WTC11 (cell line): ENCODE data around the gene RNF214. TPM values are rescaled to one million over a fixed set of nuclear protein-coding genes. Genes with fewer than 3 reads are reported as not detected.

ENCODE experiments used
- ATAC-seq: fragments of 200-7000 bp; cut with Tn5 transposase; 2 replicates; pipeline ENCODE4 v1.10.0; 2021; ENCODE audit warnings: mild to moderate bottlenecking, moderate library complexity
- CTCF ChIA-PET: fragments of 300-600 bp; sonication (Branson Sonifier 250); formaldehyde crosslinking; loops from one replicate; lab custom pipeline; 2021; ENCODE audit warnings: antibody characterized with exemption; lab: Charles Lee
- POLR2A ChIA-PET: fragments of 350-600 bp; sonication (Branson Sonifier 250); formaldehyde crosslinking; loops from one replicate; lab custom pipeline; 2021; ENCODE audit warnings: antibody characterized with exemption; lab: Charles Lee
- DNase-seq: peaks from one replicate; pipeline ENCODE4 v3.0.0; 2021; ENCODE audit warnings: low spot score
- H3K27ac Mint-ChIP-seq: 2 replicates; pipeline ENCODE4 v1.8.0; 2021; ENCODE audit warnings: mixed read lengths
- H3K27me3 Mint-ChIP-seq: 2 replicates; pipeline ENCODE4 v1.8.0; 2021; ENCODE audit warnings: low read depth, mild to moderate bottlenecking, moderate library complexity, mixed read lengths
- H3K36me3 Mint-ChIP-seq: 2 replicates; pipeline ENCODE4 v1.8.0; 2021; ENCODE audit warnings: mixed read lengths
- H3K4me1 Mint-ChIP-seq: 2 replicates; pipeline ENCODE4 v1.8.0; 2022; ENCODE audit warnings: mixed read lengths
- H3K4me3 Mint-ChIP-seq: 2 replicates; pipeline ENCODE4 v1.8.0; 2021; ENCODE audit warnings: mild to moderate bottlenecking, moderate library complexity, mixed read lengths
- H3K9me3 Mint-ChIP-seq: 2 replicates; pipeline ENCODE4 v1.8.0; 2021; ENCODE audit warnings: mixed read lengths
- ATF6 ChIP-seq: sonication (generic); formaldehyde crosslinking; IDR thresholded peaks from 2 replicates; pipeline ENCODE4 v1.8.1; 2023; ENCODE audit warnings: mild to moderate bottlenecking, missing genetic modification reagents
- CBFB ChIP-seq: sonication (generic); formaldehyde crosslinking; IDR thresholded peaks from 2 replicates; pipeline ENCODE4 v1.8.1; 2022; ENCODE audit warnings: mild to moderate bottlenecking, low read depth, missing genetic modification reagents
- CREB1 ChIP-seq: sonication (generic); formaldehyde crosslinking; IDR thresholded peaks from 2 replicates; pipeline ENCODE4 v1.8.0; 2023; ENCODE audit warnings: mild to moderate bottlenecking, missing genetic modification reagents
- CREM ChIP-seq: sonication (generic); formaldehyde crosslinking; IDR thresholded peaks from 2 replicates; pipeline ENCODE4 v1.8.1; 2022; ENCODE audit warnings: mild to moderate bottlenecking, missing genetic modification reagents, moderate library complexity
- E2F5 ChIP-seq: sonication (generic); formaldehyde crosslinking; IDR thresholded peaks from 2 replicates; pipeline ENCODE4 v1.8.1; 2022; ENCODE audit warnings: mild to moderate bottlenecking, moderate library complexity, missing genetic modification reagents
- JAZF1 ChIP-seq: fragments of 250-450 bp; sonication (Bioruptor Pico); IDR thresholded peaks from 2 replicates; pipeline ENCODE4 v1.9.0; 2021; ENCODE audit warnings: moderate library complexity, mild to moderate bottlenecking, inconsistent platforms
- JUN ChIP-seq: sonication (generic); formaldehyde crosslinking; IDR thresholded peaks from 2 replicates; pipeline ENCODE4 v1.8.0; 2023; ENCODE audit warnings: mild to moderate bottlenecking, missing genetic modification reagents
- KAT7 ChIP-seq: sonication (generic); formaldehyde crosslinking; IDR thresholded peaks from 2 replicates; pipeline ENCODE4 v1.8.1; 2023; ENCODE audit warnings: missing genetic modification reagents, mild to moderate bottlenecking, borderline replicate concordance
- NR2C2 ChIP-seq: sonication (generic); formaldehyde crosslinking; IDR thresholded peaks from 2 replicates; pipeline ENCODE4 v1.8.0; 2022; ENCODE audit warnings: mild to moderate bottlenecking, missing genetic modification reagents
- PRDM15 ChIP-seq: sonication (generic); formaldehyde crosslinking; IDR thresholded peaks from 2 replicates; pipeline ENCODE4 v1.8.0; 2022; ENCODE audit warnings: missing genetic modification reagents
- PREB ChIP-seq: sonication (generic); formaldehyde crosslinking; IDR thresholded peaks from 2 replicates; pipeline ENCODE4 v1.8.1; 2022; ENCODE audit warnings: mild to moderate bottlenecking, missing genetic modification reagents, moderate library complexity, borderline replicate concordance
- STAT6 ChIP-seq: sonication (generic); formaldehyde crosslinking; conservative IDR thresholded peaks from 2 replicates; pipeline ENCODE4 v1.8.1; 2023; ENCODE audit warnings: mild to moderate bottlenecking, low read depth, missing genetic modification reagents, moderate library complexity
- TCF7 ChIP-seq: sonication (generic); formaldehyde crosslinking; IDR thresholded peaks from 2 replicates; pipeline ENCODE4 v1.8.0; 2022; ENCODE audit warnings: mild to moderate bottlenecking, low read depth, missing genetic modification reagents, moderate library complexity
- USF2 ChIP-seq: sonication (generic); formaldehyde crosslinking; IDR thresholded peaks from 2 replicates; pipeline ENCODE4 v1.8.1; 2023; ENCODE audit warnings: mild to moderate bottlenecking, missing genetic modification reagents, moderate library complexity
- ZBTB43 ChIP-seq: sonication (generic); formaldehyde crosslinking; IDR thresholded peaks from 2 replicates; pipeline ENCODE4 v1.8.1; 2023; ENCODE audit warnings: mild to moderate bottlenecking, missing genetic modification reagents
- ZMAT4 ChIP-seq: fragments of 250-450 bp; sonication (Bioruptor Pico); IDR thresholded peaks from 2 replicates; pipeline ENCODE4 v1.9.0; 2021; ENCODE audit warnings: mild to moderate bottlenecking
- ZNF219 ChIP-seq: sonication (generic); formaldehyde crosslinking; IDR thresholded peaks from 2 replicates; pipeline ENCODE4 v1.8.0; 2023; ENCODE audit warnings: missing genetic modification reagents, mild to moderate bottlenecking, borderline replicate concordance
- ZNF396 ChIP-seq: fragments of 250-450 bp; sonication (Bioruptor Pico); IDR thresholded peaks from 2 replicates; pipeline ENCODE4 v1.8.0; 2021; ENCODE audit warnings: mild to moderate bottlenecking, moderate library complexity, borderline replicate concordance
- total RNA-seq: library from RNA; stranded (reverse); gene quantifications from 3 replicates; pipeline ENCODE4 v1.2.3, GENCODE V29; 2021

RNF214 gene
- total RNA-seq, 1 experiment from 2014 or later = 35.4 TPM

- TF ChIP-seq PRDM15 (CRISPR knock-in tag) (no peak), KAT7 (CRISPR knock-in tag) (no peak), PREB (no peak), NR2C2 (CRISPR knock-in tag) (no peak), CREM (CRISPR knock-in tag) (no peak), CBFB (CRISPR knock-in tag) (no peak)
Observed at GRCh38 chr11:117183724-117184349, 48.6 kb upstream of the RNF214 start (continued).

- DNase-seq = no peak
- TF ChIP-seq CREB1 (no peak), TCF7 (CRISPR knock-in tag) (no peak), USF2 (no peak), ATF6 (CRISPR knock-in tag) (no peak), E2F5 (CRISPR knock-in tag) (no peak), CBFB (CRISPR knock-in tag) (no peak), JUN (CRISPR knock-in tag) (no peak), JAZF1 (CRISPR knock-in tag) (no peak), STAT6 (CRISPR knock-in tag) (no peak), ZNF396 (CRISPR knock-in tag) (no peak), ZNF219 (CRISPR knock-in tag) (no peak), ZMAT4 (no peak), ZBTB43 (no peak), PREB (no peak)
Observed at GRCh38 chr11:117185736-117186430, 46.6 kb upstream of the RNF214 start.

More at GRCh38 chr11:117185736-117186430, 46.6 kb upstream of the RNF214 start:
- Mint-ChIP-seq H3K27ac (no peak overlapping the region), H3K27me3 (peaks cover 3% of the 10 kb centered on the region), H3K9me3 (no peaks in the 10 kb centered on the region), H3K4me1 (peaks cover 3% of the 10 kb centered on the region), H3K4me3 (no peak overlapping the region), H3K36me3 (peaks cover 7% of the 10 kb centered on the region; the same call in 1 of the 2 replicates)
- ChIA-PET POLR2A (no interaction called here), CTCF (interaction anchor here (0.7 to 1.3 kb wide), 2 partner anchors 12 to 42 kb away, joined by 4 to 5 read pairs; partner anchors contain the start of gene PAFAH1B2)
- ATAC-seq = no peak
